Glutamatergic neuron (in vitro differentiated cells): ENCODE data around the gene HEATR5B. TPM values are rescaled to one million over a fixed set of nuclear protein-coding genes. Genes with fewer than 3 reads are reported as not detected.
"Not testable (repeated sequence)": the region's sequence is repeated elsewhere in the genome, so short reads cannot be mapped to it uniquely, and the experiment has no call there.

Experiments
- DNase-seq: peaks from one replicate; pipeline ENCODE4 v3.0.0; 2022
- H3K27ac Mint-ChIP-seq: one replicate; pipeline ENCODE4 v1.8.0; 2020; ENCODE audit warnings: mild to moderate bottlenecking, mixed read lengths, inconsistent platforms; ENCODE audit not compliant: unreplicated experiment
- H3K27me3 Mint-ChIP-seq: one replicate; pipeline ENCODE4 v1.8.0; 2020; ENCODE audit warnings: mild to moderate bottlenecking, moderate library complexity, mixed read lengths, inconsistent platforms; ENCODE audit not compliant: unreplicated experiment
- H3K36me3 Mint-ChIP-seq: one replicate; pipeline ENCODE4 v1.8.0; 2020; ENCODE audit warnings: mild to moderate bottlenecking, mixed read lengths, inconsistent platforms; ENCODE audit not compliant: unreplicated experiment
- H3K4me1 Mint-ChIP-seq: one replicate; pipeline ENCODE4 v1.8.0; 2020; ENCODE audit warnings: mild to moderate bottlenecking, low read depth, mixed read lengths, inconsistent platforms; ENCODE audit not compliant: unreplicated experiment
- H3K4me3 Mint-ChIP-seq: one replicate; pipeline ENCODE4 v1.8.0; 2020; ENCODE audit warnings: mild to moderate bottlenecking, mixed read lengths, inconsistent platforms; ENCODE audit not compliant: unreplicated experiment
- H3K9me3 Mint-ChIP-seq: one replicate; pipeline ENCODE4 v1.8.0; 2020; ENCODE audit warnings: mild to moderate bottlenecking, moderate library complexity, mixed read lengths, inconsistent platforms; ENCODE audit not compliant: unreplicated experiment
- total RNA-seq: library from RNA; stranded (reverse); fragmentation: NEBNext Ultra II Directional; extraction: Animal tissue kit (Norgen Biotek cat#: 25700); gene quantifications from one replicate; pipeline ENCODE4 v1.2.1, GENCODE V29; 2021; ENCODE audit not compliant: unreplicated experiment
- TF ChIP-seq, protein P1 (sequence below): fragments of 200-600 bp; sonication (generic); IDR thresholded peaks from one replicate; pipeline ENCODE4 v1.5.0; 2021; ENCODE audit not compliant: partially characterized antibody, unreplicated experiment

HEATR5B gene
- total RNA-seq, 1 donor from 2014 or later: 33.5 TPM

DNA sequence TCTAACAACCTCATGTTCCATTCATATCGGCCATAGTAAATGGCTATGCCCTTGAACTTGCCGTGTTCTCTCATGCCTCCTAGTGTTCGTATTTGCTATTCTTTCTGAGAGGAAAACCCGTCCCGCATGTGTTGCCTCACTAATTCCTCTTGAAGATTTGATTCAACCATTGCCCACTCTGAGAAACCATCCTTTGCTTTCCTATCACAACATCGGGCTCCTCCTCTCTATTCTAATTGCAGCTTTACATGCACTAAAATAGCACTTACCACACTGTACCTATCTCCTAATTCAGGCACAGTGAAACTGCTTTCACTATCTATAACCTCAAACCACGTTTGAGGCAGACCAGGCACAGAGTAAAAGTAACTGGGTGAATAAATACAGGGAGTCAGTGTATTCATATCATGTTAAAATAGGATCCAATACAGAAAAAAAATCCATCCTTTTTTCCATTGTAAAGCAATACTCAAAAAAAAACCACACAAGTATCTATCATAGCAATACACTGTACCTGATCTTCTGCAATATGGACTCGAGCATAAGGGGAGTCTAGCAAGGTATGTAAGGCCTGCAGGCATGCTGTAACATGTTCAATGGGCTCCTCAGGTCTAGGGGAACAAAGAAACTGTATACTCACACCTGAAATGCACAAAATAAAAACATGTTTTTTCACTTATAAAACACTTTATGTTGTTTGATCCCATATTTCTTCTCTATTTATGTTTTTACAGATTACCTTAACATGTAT is 78.9 kb downstream of the HEATR5B start:
- no peaks in the 10 kb centered on the region for H3K9me3 Mint-ChIP-seq
- no peaks in the 10 kb centered on the region for H3K4me1 Mint-ChIP-seq
- H3K27me3 Mint-ChIP-seq: no peaks in the 10 kb centered on the region
- TF ChIP-seq, protein P1, sequence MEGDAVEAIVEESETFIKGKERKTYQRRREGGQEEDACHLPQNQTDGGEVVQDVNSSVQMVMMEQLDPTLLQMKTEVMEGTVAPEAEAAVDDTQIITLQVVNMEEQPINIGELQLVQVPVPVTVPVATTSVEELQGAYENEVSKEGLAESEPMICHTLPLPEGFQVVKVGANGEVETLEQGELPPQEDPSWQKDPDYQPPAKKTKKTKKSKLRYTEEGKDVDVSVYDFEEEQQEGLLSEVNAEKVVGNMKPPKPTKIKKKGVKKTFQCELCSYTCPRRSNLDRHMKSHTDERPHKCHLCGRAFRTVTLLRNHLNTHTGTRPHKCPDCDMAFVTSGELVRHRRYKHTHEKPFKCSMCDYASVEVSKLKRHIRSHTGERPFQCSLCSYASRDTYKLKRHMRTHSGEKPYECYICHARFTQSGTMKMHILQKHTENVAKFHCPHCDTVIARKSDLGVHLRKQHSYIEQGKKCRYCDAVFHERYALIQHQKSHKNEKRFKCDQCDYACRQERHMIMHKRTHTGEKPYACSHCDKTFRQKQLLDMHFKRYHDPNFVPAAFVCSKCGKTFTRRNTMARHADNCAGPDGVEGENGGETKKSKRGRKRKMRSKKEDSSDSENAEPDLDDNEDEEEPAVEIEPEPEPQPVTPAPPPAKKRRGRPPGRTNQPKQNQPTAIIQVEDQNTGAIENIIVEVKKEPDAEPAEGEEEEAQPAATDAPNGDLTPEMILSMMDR: peak; percentile 13
- DNase-seq: no peak
- H3K36me3 Mint-ChIP-seq: no peaks in the 10 kb centered on the region
- H3K27ac Mint-ChIP-seq: no peak overlapping the region
- no peak overlapping the region for H3K4me3 Mint-ChIP-seq

DNA sequence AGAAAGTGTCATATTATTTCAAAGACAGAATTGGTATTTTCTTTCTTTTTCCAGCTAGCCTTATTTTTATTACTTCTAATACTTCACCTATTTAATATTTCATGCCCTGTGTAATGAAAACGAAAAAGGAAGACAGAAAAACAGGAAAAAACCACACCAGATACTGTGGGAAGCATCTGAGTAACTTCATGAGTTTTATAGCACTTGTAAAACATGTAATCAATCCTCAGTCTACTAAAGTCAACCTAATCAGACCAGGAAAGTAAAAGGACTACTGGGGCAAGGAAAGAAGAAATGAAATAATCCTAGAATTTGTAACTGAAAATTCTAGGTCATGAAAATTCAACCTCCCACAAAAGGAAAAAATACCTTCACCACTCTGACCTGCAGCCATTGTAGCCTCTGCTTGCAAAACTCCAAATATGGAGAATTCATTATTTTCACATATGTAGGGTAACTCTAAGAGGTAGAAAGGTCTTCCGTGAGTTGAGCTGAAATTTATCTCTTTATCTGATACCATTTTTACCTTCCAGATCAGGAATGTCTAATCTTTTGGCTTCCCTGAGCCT is 83.1 kb downstream of the HEATR5B start:
- H3K27me3 Mint-ChIP-seq: no peaks in the 10 kb centered on the region
- H3K9me3 Mint-ChIP-seq: no peaks in the 10 kb centered on the region
- no peaks in the 10 kb centered on the region for H3K4me1 Mint-ChIP-seq
- H3K27ac Mint-ChIP-seq: no peak overlapping the region
- DNase-seq: no peak
- no peak overlapping the region for H3K4me3 Mint-ChIP-seq
- H3K36me3 Mint-ChIP-seq: peaks cover 6% of the 10 kb centered on the region
- TF ChIP-seq, protein P1: no peak

DNA sequence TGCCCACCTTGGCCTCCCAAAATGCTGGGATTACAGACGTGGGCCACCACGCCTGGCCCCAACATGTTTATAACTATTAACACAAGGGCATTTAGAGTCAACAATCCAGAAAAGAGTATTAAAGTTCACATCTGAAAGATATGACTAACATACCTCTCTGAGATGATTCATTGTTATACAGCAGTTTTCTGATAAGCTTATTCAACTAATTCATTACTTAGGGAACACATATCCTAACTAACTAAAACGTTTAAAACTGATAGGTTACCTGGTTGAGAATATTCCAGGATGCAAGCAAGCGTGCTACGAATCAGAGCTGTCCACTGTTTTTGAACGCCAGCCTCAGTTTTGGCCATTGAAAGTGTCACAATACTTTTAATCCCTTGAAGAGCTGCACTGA is 83.9 kb downstream of the HEATR5B start:
- H3K36me3 Mint-ChIP-seq: peaks cover 6% of the 10 kb centered on the region
- no peaks in the 10 kb centered on the region for H3K9me3 Mint-ChIP-seq

DNA sequence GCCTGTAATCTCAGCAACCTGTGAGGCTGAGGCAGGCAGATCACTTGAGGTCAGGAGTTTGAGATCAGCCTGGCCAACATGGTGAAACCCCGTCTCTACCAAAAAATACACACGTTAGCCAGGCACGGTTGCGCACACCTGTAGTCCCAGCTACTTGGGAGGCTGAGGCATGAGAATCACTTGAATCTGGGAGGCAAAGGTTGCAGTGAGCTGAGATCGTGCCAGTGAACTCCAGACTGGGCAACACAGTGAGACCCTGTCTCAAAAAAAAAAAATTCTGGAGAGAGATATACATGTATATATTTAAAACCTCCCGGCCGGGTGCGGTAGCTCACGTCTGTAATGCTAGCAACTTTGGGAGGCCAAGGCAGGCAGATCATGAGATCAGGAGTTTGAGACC is 84.8 kb downstream of the HEATR5B start:
- H3K27me3 Mint-ChIP-seq, H3K4me3 Mint-ChIP-seq, H3K9me3 Mint-ChIP-seq: not testable (repeated sequence)

More for the DNA sequence above, 83.9 kb downstream of the HEATR5B start:
- no peak for DNase-seq
- Mint-ChIP-seq H3K4me1 (no peaks in the 10 kb centered on the region), H3K4me3 (no peak overlapping the region), H3K27me3 (no peaks in the 10 kb centered on the region), H3K27ac (no peak overlapping the region)
- TF ChIP-seq, protein P1: no peak

DNA sequence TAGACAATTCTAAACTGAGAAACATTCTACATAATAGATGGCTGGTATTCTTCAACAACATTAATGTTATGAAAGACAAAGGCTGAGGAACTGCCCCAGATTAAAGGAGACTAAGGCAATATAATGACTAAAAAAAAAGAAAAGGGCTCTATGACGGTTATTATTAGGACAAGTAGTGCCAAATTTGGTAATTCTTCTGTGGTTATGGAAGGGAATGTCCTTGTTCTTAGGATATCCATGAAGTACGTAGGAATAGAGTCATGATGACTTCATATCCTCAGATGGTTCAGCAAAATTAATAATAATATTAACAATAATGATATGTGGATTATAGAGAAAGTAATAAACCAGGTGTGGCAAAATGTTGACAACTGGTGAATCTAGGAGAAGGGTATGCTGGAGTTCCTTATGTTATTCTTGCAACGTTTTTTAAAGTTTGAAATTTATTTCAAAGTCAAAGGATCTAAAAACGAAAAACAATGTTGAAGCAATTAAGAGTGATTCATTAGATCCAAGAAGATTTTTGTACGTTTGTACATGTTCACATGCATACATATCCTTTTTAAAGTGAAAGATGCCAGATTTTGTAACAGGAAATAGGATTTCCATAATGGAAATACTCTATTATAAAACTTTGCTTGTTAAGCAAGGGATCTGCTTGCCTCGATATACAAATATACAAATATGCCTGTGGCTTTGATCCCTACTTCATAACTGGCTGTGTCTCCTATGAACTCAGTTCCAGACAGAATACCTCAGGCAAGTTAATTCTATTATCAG is 90.1 kb downstream of the HEATR5B start:
- no peak overlapping the region for H3K27ac Mint-ChIP-seq
- DNase-seq: no peak
- no peak overlapping the region for H3K4me3 Mint-ChIP-seq
- no peaks in the 10 kb centered on the region for H3K27me3 Mint-ChIP-seq
- no peaks in the 10 kb centered on the region for H3K9me3 Mint-ChIP-seq
- TF ChIP-seq, protein P1: no peak
- H3K4me1 Mint-ChIP-seq: no peaks in the 10 kb centered on the region
- H3K36me3 Mint-ChIP-seq: peaks cover 6% of the 10 kb centered on the region

More for the DNA sequence above, 84.8 kb downstream of the HEATR5B start:
- H3K27ac Mint-ChIP-seq, H3K36me3 Mint-ChIP-seq, H3K4me1 Mint-ChIP-seq, DNase-seq: not testable (repeated sequence)
